Measurements from ENCODE around the gene ERMP1.

The ERMP1 gene

DNA sequence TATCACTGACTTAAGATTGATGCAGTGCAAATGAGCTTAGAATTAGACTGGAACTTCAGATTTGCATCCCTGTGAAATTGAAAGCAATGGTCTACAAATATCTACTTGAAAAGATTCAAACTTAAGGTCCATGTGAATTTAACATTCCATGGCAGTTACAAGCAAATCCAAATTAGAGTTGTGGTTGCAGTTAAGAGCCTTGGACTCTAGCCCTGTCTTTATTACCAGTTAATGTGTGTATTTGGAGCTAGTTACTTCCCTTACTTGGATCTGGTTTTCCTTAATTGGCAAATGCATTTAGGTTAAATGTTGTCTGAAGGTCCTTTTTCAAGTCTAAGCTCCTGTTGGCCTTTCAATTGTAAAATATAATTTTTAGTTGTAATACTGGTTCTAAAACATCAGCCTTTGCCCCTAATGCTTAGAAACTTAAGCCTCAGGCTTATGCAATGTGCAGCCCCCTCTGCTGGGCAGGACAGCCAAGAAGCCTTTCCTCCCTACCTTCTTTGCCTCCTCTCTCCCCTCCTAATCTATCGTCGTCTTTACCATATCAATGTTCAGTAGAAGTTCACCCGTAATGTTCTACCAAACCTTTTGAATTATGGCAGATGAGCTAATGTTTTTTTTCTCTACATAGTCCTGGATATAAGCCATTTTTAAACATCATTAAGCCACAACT is 59.5 kb downstream of the ERMP1 start:
- DNase-seq (ENCODE audit: low spot score) = no peak

DNA sequence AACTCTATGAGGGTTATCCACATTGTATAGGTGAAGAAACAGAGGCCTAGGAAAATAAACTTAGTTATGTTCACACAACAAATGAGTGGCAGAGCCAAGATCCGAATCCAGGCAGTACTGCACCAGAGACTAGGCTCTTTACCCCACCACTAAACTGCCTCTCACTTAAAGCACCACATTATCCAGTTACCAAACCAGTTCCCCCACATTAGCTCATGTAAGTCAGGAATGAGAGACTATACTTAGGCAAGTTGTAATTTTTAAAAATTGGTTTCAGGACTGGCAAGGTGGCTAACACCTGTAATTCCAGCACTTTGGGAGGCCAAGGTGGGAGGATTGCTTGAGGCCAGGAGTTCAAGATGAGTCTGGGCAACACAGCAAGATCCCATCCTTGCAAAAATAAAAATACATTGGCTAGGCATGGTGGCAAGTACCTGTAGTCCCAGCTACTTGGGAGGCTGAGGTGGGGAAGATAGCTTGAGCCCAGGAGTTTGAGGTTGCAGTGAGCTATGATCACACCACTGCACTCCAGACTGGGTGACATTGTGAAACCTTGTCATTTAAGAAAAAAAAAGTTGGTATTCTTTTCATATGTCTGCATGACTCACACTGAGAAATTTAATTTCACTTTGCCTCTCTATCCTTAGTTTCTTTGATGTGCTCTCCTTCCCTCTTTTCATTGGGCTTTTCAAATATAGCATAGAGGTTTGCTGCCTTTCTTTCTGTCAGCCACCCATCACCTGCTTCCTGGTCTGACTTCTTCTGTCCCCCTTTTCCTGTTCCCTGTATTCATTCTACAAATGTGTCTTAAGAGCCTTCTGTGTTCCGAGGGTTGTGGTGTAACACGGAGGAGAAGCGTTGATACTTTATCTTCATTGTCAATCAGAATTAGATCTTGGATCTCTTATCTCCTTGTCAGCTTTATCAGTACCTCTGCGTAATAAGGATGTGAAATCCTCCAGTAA is 64.7 kb downstream of the ERMP1 start:
- no peak for DNase-seq (ENCODE audit: low spot score)

DNA sequence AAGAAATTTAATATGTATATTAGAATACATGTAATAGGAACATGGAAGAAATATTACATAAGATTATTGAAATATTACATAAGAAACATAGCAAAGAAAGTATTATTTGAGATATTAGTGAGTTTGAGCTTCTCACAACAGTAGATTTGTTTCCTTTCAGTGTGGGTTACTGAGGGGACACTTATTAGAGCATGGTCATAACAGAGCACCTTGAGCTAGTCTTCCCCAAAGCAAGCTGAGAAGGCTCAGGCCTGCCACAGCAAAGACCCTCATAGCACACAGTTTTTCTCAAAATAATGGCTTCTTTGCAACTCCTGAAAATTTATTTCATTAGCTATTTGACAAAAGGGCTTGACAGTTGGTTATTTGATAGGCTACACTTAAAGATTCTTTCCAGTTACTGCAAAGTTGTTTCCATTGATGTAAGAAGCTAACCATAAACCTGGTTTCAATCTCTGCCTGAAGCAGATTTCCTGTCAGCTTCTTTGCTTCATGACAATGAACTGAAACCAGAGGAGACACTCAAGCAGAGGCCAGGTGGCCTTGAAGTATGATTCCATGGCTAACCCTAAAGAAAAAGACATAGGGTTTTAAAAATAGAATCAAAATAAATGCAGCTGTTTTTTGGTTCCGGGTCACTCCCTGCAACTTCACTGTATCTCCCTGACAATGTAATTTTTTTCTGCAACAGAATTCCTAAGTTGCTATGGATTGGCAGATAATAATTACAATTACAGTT is 68.6 kb downstream of the ERMP1 start:
- no peak for DNase-seq (ENCODE audit: low spot score)

DNA sequence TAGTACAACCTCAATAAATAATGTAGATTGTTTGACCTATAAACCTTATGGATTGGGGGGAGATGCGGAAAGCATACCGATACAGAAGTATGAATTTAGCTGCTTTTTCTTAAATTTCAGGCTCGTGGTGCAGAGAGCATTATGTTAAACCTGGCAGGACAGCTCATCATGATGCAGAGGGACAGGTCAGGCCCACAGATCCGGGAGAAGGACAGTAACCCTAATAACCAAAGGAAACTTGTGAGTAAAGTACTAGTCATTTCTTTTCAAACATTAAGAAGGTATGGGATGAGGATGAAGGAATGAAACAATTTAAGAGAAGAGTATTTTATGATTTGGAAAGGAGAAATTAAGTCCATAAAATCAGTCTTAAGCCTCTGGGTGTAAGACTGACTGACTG is 70.5 kb downstream of the ERMP1 start:
- no peak for DNase-seq (ENCODE audit: low spot score)

DNA sequence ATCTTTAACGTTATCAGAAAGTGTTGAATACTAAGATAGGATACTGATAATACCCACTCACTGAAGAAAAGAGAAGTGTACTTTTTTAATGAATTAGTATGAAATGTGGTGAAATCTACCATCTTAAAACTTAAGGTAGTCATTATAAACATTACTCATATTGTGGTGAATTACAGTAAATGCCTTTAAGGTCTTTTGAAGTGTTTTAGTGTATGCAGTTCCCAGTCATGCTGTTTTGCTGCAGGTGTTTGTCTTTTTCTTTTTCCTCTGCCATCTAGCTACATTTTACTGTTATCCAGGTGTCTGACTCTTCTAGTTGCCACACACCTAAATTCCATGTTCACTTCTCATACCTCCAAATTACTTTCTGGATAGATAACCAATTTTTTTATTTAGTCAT is 72.6 kb downstream of the ERMP1 start:
- DNase-seq (ENCODE audit: low spot score) = no peak

DNA sequence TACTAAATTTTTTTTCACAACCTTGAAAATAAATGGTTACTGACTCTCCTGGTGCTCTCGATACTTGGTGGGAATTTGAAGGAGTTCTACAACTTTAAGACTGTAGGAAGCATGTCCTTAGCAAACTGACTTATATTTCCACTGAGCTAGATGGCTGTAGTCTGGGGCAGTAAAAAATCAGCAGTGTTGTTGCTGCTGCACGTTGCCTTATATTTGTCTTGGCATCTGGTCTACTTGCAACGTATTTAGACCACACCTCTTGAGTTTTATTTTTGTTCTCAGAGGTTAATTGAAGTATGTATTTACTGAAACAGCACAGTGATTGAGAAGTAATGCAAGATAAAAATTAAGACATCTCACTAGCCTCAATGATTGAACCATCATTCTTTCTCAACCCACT is 76.3 kb downstream of the ERMP1 start:
- no peak for DNase-seq (ENCODE audit: low spot score)

DNA sequence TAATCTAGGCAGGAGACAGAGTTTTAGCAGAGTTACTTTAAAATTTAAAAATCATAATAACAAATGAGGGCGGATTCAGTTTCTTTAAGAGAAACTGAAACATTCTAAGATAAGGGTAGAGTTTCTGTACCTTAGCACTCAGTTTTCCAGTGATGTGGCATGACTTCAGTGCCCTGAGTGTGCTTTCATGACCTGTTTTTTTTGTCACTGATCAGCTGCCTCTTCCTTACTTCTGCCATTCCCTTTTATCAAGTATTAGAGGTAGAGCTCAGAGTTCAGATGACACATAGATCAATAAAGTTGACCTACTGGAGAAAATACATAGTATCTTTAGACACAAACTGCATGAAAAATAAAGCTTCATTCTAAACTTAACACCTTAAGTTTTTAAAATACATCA is 82.3 kb downstream of the ERMP1 start:
- no peak for DNase-seq (ENCODE audit: low spot score)

DNA sequence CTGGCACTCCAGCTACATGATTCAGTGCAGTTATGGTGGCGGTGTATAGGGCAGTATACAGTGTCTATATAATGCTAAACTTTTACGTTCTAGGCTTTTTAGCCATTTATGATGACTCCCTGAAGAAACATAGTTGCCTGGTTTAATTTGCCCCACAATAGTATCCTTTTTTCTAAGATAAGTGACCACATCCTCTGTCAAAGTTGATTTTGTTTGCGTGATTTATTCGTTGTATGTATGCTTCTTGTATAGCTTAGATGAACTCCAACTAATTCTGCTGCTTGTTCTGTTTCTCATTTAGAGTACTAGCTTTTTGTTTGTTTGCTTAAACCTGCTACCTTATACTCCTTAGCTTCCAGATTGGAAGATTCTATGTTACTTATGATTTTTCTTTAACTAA is 83.6 kb downstream of the ERMP1 start:
- no peak for DNase-seq (ENCODE audit: low spot score)

DNA sequence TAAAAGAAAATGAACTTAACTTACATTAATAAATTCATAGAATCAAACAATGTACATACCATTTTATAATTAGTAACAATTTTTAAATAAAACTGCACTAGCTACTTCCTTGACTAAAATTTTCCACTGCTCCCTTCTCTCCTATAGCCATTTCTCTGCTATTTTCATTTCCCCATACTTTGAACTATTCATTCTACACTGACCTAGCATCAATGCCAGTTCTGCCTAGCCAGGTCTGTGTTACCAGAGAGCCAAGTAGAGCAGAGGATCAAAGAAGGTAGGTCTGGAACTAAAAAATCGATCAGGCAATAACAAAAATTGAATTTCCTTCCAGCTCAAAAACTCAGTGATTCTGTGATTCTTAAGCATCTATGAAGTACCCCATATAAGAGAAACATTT is 84.5 kb downstream of the ERMP1 start:
- DNase-seq (ENCODE audit: low spot score) = no peak

DNA sequence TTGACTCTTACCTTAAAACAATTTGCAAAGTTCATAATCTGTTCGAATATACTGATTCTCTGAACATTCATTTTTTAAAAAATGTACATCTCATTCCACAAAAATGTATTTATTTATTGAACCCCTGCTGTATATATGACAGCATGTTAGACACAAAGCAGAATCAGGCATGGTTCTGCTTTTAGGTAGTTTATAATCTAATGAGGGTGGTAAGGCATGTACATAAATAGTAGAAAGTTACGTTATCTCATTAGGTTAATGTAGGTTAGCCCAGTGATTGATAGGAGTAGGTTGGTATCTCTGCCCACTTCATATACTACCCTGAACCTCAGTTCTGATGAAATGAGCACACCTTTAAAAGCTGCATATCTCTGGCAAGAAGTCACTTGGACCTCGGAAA is 89.8 kb downstream of the ERMP1 start:
- no peak for DNase-seq (ENCODE audit: low spot score)

DNA sequence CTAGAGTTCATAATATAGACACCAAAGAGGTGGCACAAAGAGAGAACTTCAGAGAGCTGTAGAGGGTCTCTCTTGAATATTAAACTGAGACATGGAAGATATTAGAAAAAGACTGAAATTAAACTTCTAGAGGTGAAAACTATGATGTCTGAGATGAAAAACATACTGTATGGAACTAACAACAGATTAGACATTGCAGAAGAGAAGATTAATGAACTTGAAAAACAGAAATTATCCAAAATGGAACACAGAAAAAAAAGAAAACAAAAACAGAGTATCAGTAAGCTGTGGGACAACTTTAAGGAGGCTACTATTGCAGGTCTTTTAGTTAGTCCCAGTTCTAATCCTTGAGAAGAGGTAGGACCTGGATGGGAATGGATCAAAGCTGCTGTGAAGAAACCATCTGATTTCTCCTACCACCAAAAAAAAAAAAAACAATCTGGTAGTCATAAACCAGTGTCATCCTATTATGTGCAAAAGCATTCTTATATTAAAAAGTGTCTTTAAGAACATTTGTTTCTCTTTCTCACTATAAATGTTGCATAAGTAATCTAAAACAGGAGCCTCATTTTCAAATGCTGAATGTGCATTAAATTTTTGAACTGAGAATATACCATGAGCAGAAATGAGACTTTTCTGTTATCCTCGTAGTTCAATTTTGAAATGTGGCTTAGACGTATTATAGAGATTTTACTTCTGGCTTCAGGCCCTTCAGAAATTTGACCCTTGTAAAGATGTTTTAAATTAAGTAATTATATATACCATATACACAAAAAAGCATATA is 96.2 kb downstream of the ERMP1 start:
- no peak for DNase-seq (ENCODE audit: low spot score)

DNA sequence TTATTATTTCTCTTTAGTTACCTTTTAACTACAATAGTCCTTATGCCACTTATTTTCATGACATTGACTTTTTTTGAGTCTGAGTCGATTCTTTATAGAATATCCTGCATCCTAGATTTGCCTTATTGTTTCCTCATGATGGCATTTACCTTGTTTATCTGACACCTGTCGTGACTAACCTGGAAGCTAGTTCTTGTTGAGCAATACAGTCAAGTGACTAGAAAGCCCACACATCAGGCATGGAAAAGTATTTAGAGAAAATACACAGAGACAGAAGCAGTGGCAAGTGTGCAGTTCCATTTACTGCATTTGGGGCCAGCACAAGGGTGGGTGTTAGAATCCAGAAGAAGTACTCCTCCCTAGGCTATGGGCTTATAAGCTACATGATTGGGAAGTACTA is 97.8 kb downstream of the ERMP1 start:
- no peak for DNase-seq (ENCODE audit: low spot score)

All from COLO829 (cell line).